RWPE1 (cell line): Measurements from ENCODE around the gene ACAD11.
"Not testable (repeated sequence)": the region's sequence is repeated elsewhere in the genome, so short reads cannot be mapped to it uniquely, and the experiment has no call there.

ENCODE experiments used
- CTCF ChIA-PET: fragments of 350-600 bp; sonication (Branson Sonifier 250); formaldehyde crosslinking; extraction: SDS; loops from one replicate; lab custom pipeline; 2021; lab: Yijun Ruan, JAX
- POLR2A ChIA-PET: fragments of 400-600 bp; formaldehyde crosslinking; extraction: SDS; loops from one replicate; lab custom pipeline; 2020; ENCODE audit warnings: antibody characterized with exemption; ENCODE audit not compliant: low non-redundant PET; lab: Yijun Ruan, JAX
- DNase-seq: peaks from one replicate; pipeline ENCODE4 v3.0.0; 2012; ENCODE audit warnings: low spot score
- H3K27ac ChIP-seq: fragments of 450-650 bp; 2 replicates; pipeline ENCODE4 v1.5.1; 2017
- TF ChIP-seq, protein P1 (sequence below): fragments of 450-650 bp; conservative IDR thresholded peaks from 2 replicates; pipeline ENCODE4 v1.5.1; 2017; ENCODE audit warnings: low read depth, mild to moderate bottlenecking

Gene ACAD11

DNA sequence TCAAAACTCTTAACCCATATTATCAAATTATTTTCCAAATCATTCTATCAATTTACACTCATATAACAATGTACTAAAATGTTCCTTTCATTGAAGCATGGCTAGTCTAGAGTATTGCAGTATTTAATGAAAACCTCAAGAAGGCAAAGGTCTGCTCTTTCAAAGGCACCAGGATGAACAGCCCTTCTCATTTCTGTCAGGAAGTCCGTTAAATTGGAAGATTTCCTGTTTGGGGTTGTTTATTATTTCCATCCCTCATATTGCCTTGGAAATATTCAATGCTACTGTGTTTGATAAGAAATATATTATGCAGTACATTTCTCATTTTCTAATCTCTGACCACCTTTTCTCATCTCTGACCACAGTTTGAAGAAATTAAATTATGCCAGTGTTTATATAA, 37.5 kb downstream of the ACAD11 start:
- DNase-seq: no peak
- TF ChIP-seq, protein P1, sequence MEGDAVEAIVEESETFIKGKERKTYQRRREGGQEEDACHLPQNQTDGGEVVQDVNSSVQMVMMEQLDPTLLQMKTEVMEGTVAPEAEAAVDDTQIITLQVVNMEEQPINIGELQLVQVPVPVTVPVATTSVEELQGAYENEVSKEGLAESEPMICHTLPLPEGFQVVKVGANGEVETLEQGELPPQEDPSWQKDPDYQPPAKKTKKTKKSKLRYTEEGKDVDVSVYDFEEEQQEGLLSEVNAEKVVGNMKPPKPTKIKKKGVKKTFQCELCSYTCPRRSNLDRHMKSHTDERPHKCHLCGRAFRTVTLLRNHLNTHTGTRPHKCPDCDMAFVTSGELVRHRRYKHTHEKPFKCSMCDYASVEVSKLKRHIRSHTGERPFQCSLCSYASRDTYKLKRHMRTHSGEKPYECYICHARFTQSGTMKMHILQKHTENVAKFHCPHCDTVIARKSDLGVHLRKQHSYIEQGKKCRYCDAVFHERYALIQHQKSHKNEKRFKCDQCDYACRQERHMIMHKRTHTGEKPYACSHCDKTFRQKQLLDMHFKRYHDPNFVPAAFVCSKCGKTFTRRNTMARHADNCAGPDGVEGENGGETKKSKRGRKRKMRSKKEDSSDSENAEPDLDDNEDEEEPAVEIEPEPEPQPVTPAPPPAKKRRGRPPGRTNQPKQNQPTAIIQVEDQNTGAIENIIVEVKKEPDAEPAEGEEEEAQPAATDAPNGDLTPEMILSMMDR: no peak
- H3K27ac ChIP-seq: no peak overlapping the region
- ChIA-PET CTCF (no interaction called here), POLR2A (no interaction called here)

DNA sequence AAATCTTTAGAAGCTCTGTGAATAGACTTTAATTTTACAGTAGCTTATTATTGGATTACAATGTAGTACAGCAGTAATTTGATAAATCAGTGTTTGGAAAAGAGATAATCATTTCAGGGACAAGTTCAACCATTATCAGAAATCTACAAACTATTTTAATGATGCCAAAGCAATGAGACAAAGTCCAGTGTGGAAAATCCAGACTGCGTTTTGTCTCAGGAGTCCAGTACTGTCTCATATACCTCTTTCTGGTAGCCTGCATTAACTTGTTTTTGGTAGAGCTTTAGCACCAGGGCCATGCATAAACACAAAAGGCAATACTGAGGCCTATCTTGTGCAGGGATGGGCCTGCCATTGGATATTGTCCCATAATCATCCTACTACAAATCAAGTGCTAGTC, 42.8 kb downstream of the ACAD11 start:
- CTCF ChIA-PET: interaction anchor here (0.8 kb wide), 1 partner anchor 81 kb away, joined by 3 read pairs; no protein-coding TSS in a partner anchor

DNA sequence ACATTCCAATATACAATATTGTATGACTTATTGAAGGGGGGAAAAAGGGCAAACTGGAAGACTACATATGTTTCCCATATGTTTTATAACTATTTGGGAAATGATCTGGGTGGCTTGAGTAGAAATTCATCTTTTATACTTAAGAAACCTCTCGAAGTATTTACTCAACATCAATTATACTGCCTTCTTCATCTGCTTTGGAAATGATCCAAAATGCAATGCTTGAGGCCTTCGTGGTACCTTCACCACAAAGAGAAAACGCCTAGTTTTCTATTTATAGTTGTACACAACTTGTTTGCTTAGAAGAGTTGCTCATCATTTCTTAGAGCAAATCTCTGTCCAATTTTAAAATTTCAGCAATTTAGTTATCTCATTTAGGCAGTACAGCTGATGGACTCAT, 43.7 kb downstream of the ACAD11 start:
- DNase-seq: no peak
- ChIA-PET POLR2A (no interaction called here), CTCF (no interaction called here)
- H3K27ac ChIP-seq: no peak overlapping the region
- TF ChIP-seq, protein P1: no peak

More for the DNA sequence above, 42.8 kb downstream of the ACAD11 start:
- DNase-seq: no peak
- POLR2A ChIA-PET: no interaction called here
- no peak overlapping the region for H3K27ac ChIP-seq
- TF ChIP-seq, protein P1: no peak

DNA sequence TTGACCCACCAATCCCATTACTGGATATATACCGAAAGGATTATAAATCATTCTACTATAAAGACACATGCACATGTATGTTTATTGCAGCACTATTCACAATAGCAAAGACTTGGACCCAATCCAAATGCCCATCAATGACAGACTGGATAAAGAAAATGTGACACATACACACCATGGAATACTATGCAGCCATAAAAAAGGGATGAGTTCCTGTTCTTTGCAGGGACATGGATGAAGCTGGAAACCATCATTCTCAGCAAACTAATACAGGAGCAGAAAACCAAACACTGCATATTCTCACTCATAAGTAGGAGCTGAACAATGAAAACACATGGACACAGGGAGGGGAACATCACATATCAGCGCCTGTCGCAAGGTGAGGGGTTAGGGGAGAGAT, 44.3 kb downstream of the ACAD11 start:
- POLR2A ChIA-PET, H3K27ac ChIP-seq, DNase-seq, CTCF ChIA-PET: not testable (repeated sequence)

DNA sequence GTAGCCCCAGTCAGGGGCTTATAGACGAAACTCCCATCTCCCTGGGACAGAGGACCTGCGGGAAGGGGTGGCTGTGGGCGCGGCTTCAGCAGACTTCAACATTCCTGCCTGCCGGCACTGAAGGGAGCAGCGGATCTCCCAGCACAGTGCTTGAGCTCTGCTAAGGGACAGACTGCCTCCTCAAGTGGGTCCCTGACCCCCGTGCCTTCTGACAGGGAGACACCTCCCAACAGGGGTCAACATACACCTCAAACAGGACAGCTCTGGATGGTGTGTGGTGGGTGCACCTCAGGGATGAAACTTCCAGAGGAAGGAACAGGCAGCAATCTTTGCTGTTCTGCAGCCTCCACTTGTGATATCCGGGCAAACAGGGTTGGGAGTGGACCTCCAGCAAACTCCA, 53.0 kb downstream of the ACAD11 start:
- CTCF ChIA-PET: interaction anchor here (0.6 kb wide), 2 partner anchors 74 to 1794 kb away, joined by 3 read pairs; no protein-coding TSS in a partner anchor
- DNase-seq, H3K27ac ChIP-seq, POLR2A ChIA-PET: not testable (repeated sequence)

DNA sequence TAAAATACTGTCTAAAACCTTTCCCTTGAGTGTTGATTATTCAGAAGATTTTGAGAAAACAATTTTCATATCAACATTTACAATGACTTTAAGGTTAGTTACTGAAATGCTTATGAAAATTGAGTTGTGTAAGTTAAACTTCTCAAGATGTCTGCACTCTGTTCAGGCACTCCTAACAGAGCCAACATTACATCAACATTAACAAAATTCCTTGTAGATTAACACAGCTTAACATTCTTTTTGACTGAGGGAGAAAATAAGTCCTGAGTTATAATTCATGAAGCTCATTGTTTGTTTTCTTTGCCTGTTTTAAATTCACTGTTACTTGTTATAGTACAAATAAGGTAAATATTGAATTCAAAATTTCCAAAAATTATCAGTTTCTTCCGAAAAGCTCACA, 53.5 kb downstream of the ACAD11 start:
- no peak for DNase-seq
- H3K27ac ChIP-seq: no peak overlapping the region
- TF ChIP-seq, protein P1: no peak
- ChIA-PET POLR2A (no interaction called here), CTCF (interaction anchor here (0.6 kb wide), 2 partner anchors 74 to 1794 kb away, joined by 3 read pairs; no protein-coding TSS in a partner anchor)

DNA sequence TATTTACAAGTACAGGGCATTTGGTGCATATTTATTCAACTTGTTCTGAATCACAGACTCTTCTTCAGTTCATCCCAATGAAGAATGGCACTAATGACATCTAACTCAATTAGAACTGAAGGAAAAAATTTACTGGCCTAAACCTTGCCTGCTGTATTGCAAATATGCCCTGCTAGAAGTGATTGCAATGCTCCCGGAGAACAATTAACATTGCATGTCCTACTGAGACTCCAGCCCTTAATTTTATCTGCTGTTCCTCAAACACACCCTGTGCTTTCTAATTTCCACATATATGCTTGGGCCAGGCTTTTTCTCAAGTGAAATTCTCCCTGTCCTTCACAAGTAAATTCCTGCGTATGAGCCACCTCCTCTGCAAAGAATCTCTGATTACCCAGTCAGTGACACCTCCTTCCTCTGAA, 54.2 kb downstream of the ACAD11 start:
- CTCF ChIA-PET: no interaction called here
- TF ChIP-seq, protein P1: no peak
- POLR2A ChIA-PET: no interaction called here
- no peak overlapping the region for H3K27ac ChIP-seq
- no peak for DNase-seq

DNA sequence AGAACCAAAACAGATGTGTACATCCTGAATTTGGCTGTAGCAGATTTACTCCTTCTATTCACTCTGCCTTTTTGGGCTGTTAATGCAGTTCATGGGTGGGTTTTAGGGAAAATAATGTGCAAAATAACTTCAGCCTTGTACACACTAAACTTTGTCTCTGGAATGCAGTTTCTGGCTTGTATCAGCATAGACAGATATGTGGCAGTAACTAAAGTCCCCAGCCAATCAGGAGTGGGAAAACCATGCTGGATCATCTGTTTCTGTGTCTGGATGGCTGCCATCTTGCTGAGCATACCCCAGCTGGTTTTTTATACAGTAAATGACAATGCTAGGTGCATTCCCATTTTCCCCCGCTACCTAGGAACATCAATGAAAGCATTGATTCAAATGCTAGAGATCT, 59.0 kb downstream of the ACAD11 start:
- POLR2A ChIA-PET, CTCF ChIA-PET, DNase-seq, H3K27ac ChIP-seq: not testable (repeated sequence)
